PC-3 (cell line): ENCODE measurements around the gene UBE2E1. TPM values are rescaled to one million over a fixed set of nuclear protein-coding genes. Genes with fewer than 3 reads are reported as not detected.

ENCODE experiments used
- ATAC-seq: fragments of 200-7000 bp; cut with Tn5 transposase; 2 replicates; pipeline ENCODE4 v1.9.1; 2020; ENCODE audit warnings: mild to moderate bottlenecking, moderate library complexity
- BruUV-seq: library from RNA; stranded (reverse); fragments of 400-500 nt; replicated peaks from 2 replicates; lab custom pipeline; 2021; lab: Mats Ljungman, UMichigan
- CTCF ChIA-PET: fragments of 300-600 bp; sonication (Branson Sonifier 250); formaldehyde crosslinking; loops from one replicate; lab custom pipeline; 2022; ENCODE audit warnings: antibody characterized with exemption; lab: Charles Lee
- POLR2A ChIA-PET: fragments of 300-600 bp; sonication (Branson Sonifier 250); formaldehyde crosslinking; loops from one replicate; lab custom pipeline; 2022; ENCODE audit warnings: antibody characterized with exemption; ENCODE audit not compliant: unreplicated experiment; lab: Charles Lee
- DNase-seq: peaks from one replicate; pipeline ENCODE4 v3.0.0-alpha.2; 2015
- H2AFZ ChIP-seq: fragments of 300-600 bp; sonication (generic); 2 replicates; pipeline ENCODE4 v1.6.0; 2016; ENCODE audit warnings: antibody characterized with exemption, low read length
- H3F3A ChIP-seq: fragments of 300-600 bp; sonication (generic); one replicate; pipeline ENCODE4 v1.6.0; 2017; ENCODE audit warnings: antibody characterized with exemption, low read length, control low read depth, mild to moderate bottlenecking; ENCODE audit not compliant: unreplicated experiment
- H3K27ac ChIP-seq: fragments of 300-600 bp; sonication (generic); 2 replicates; pipeline ENCODE4 v1.5.1; 2016; ENCODE audit warnings: mild to moderate bottlenecking, low read length
- H3K27me3 ChIP-seq: fragments of 300-600 bp; sonication (generic); 2 replicates; pipeline ENCODE4 v1.6.1; 2016; ENCODE audit warnings: low read length, mixed read lengths
- H3K36me3 ChIP-seq: fragments of 300-600 bp; sonication (generic); 2 replicates; pipeline ENCODE4 v1.6.1; 2016; ENCODE audit warnings: low read depth, mixed run types, low read length, mixed read lengths
- H3K4me1 ChIP-seq: fragments of 300-600 bp; sonication (generic); 2 replicates; pipeline ENCODE4 v1.5.1; 2016; ENCODE audit warnings: low read length; ENCODE audit not compliant: insufficient read depth
- H3K4me2 ChIP-seq: fragments of 300-600 bp; sonication (generic); 2 replicates; pipeline ENCODE4 v1.6.0; 2016; ENCODE audit warnings: low read length
- H3K4me3 ChIP-seq: fragments of 300-600 bp; sonication (generic); 2 replicates; pipeline ENCODE4 v1.5.1; 2016; ENCODE audit warnings: mild to moderate bottlenecking, low read length, mixed read lengths
- H3K79me2 ChIP-seq: fragments of 300-600 bp; sonication (generic); 2 replicates; pipeline ENCODE4 v1.6.1; 2017; ENCODE audit warnings: low read length, mixed read lengths
- H3K9ac ChIP-seq: fragments of 300-600 bp; sonication (generic); 2 replicates; pipeline ENCODE4 v1.6.0; 2016; ENCODE audit warnings: mild to moderate bottlenecking, low read length
- H3K9me2 ChIP-seq: fragments of 300-600 bp; sonication (generic); replicated peaks from 2 replicates; pipeline ENCODE4 v1.6.1; 2016; ENCODE audit warnings: mixed run types, low read length, mixed read lengths
- H3K9me3 ChIP-seq: fragments of 300-600 bp; sonication (generic); 2 replicates; pipeline ENCODE4 v1.6.1; 2016; ENCODE audit warnings: low read length, mixed read lengths
- H4K20me1 ChIP-seq: fragments of 300-600 bp; sonication (generic); 2 replicates; pipeline ENCODE4 v1.6.1; 2016; ENCODE audit warnings: low read length, mixed read lengths
- EZH2 ChIP-seq: fragments of 300-600 bp; sonication (generic); IDR thresholded peaks from one replicate; pipeline ENCODE4 v1.6.1; 2017; ENCODE audit warnings: antibody characterized with exemption, mild to moderate bottlenecking, low read length; ENCODE audit not compliant: unreplicated experiment
- EZH2phosphoT487 ChIP-seq: fragments of 300-600 bp; sonication (generic); IDR thresholded peaks from 2 replicates; pipeline ENCODE4 v1.6.1; 2018; ENCODE audit warnings: mild to moderate bottlenecking, antibody characterized with exemption, low read length, borderline replicate concordance
- intact Hi-C: fragments of 100-400 bp; cut with micrococcal nuclease; formaldehyde crosslinking; loops from 2 replicates; pipeline ENCODE4 v1.9.0; 2023
- total RNA-seq: library from RNA; depleted of rRNA; stranded (reverse); fragments of >200 nt; gene quantifications from 2 replicates; pipeline ENCODE4 v1.2.3, GENCODE V29; 2014
- TF ChIP-seq, protein P1 (sequence below): fragments of 300-600 bp; sonication (generic); conservative IDR thresholded peaks from 2 replicates; pipeline ENCODE4 v1.5.1; 2017; ENCODE audit warnings: antibody characterized with exemption, low read depth, mild to moderate bottlenecking, low read length

UBE2E1 gene
- total RNA-seq, 1 experiment from 2014 or later: 117 TPM

GRCh38 chr3:23834082-23834870 is 28.5 kb downstream of the UBE2E1 start:
- TF ChIP-seq, protein P1, sequence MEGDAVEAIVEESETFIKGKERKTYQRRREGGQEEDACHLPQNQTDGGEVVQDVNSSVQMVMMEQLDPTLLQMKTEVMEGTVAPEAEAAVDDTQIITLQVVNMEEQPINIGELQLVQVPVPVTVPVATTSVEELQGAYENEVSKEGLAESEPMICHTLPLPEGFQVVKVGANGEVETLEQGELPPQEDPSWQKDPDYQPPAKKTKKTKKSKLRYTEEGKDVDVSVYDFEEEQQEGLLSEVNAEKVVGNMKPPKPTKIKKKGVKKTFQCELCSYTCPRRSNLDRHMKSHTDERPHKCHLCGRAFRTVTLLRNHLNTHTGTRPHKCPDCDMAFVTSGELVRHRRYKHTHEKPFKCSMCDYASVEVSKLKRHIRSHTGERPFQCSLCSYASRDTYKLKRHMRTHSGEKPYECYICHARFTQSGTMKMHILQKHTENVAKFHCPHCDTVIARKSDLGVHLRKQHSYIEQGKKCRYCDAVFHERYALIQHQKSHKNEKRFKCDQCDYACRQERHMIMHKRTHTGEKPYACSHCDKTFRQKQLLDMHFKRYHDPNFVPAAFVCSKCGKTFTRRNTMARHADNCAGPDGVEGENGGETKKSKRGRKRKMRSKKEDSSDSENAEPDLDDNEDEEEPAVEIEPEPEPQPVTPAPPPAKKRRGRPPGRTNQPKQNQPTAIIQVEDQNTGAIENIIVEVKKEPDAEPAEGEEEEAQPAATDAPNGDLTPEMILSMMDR: peak; percentile 46; the same call in 1 of the 2 replicates
- no peak for TF ChIP-seq EZH2phosphoT487
- Histone ChIP-seq H3K79me2 (peaks cover 96% of the 10 kb centered on the region), H4K20me1 (peaks cover 29% of the 10 kb centered on the region), H3K27ac (no peak overlapping the region), H3K9me2 (no peaks in the 10 kb centered on the region), H2AFZ (no peak overlapping the region), H3K9ac (no peak overlapping the region), H3K4me3 (no peak overlapping the region), H3F3A (no peaks in the 10 kb centered on the region), H3K9me3 (no peaks in the 10 kb centered on the region), H3K27me3 (no peaks in the 10 kb centered on the region), H3K36me3 (peaks cover 5% of the 10 kb centered on the region; the same call in 1 of the 2 replicates), H3K4me2 (no peak overlapping the region), H3K4me1 (no peaks in the 10 kb centered on the region)
- peak; percentile 48; the same call in 1 of the 2 replicates for ATAC-seq
- intact Hi-C loops: no loop called here
- DNase-seq: no peak
- CTCF ChIA-PET: interaction anchor here (0.7 to 1.2 kb wide), 6 partner anchors 16 to 813 kb away, joined by 3 to 4 read pairs (median 4); no protein-coding TSS in a partner anchor
- POLR2A ChIA-PET: no interaction called here
- no TSS peak for BruUV-seq

- H3F3A ChIP-seq: no peaks in the 10 kb centered on the region
- no peak for DNase-seq
- no peak overlapping the region for H3K4me2 ChIP-seq
- no peak overlapping the region for H3K4me3 ChIP-seq
- no peak overlapping the region for H3K27ac ChIP-seq
- BruUV-seq: no TSS peak
- peaks cover 96% of the 10 kb centered on the region for H3K79me2 ChIP-seq
- H2AFZ ChIP-seq: no peak overlapping the region
- H3K9me3 ChIP-seq: no peaks in the 10 kb centered on the region
- no peaks in the 10 kb centered on the region for H3K4me1 ChIP-seq
- peaks cover 5% of the 10 kb centered on the region; the same call in 1 of the 2 replicates for H3K36me3 ChIP-seq
- peaks cover 33% of the 10 kb centered on the region for H4K20me1 ChIP-seq
- no peak for ATAC-seq
- intact Hi-C loops: no loop called here
- TF ChIP-seq EZH2: no peak
- TF ChIP-seq EZH2phosphoT487: no peak
- TF ChIP-seq, protein P1: no peak
- H3K9ac ChIP-seq: no peak overlapping the region
- H3K9me2 ChIP-seq: no peaks in the 10 kb centered on the region
- no peaks in the 10 kb centered on the region for H3K27me3 ChIP-seq
- CTCF ChIA-PET: interaction anchor here (1.1 kb wide), 1 partner anchor 25 kb away, joined by 3 read pairs; no protein-coding TSS in a partner anchor
- POLR2A ChIA-PET: no interaction called here
Observed at GRCh38 chr3:23835087-23835486, 29.3 kb downstream of the UBE2E1 start.

DNA sequence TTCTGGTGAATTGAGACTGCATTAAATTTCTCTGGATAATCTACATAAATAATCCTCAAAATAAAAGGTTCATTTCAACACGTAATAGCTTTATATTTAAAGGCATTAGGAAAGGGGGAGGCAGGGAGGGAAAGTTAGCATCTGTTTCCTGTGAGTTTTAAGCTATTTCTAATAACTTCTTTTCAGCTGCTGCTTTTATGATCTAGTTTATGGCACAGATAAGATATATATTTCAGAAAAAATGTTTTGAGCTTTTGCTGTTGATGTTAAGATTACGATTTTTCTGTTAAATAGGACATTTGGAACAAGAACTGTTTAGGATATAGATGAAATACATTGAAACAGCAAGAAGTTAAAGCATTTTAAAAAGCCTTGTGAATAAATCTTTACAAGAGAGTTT is 30.0 kb downstream of the UBE2E1 start:
- CTCF ChIA-PET: no interaction called here
- Histone ChIP-seq H3K4me2 (no peak overlapping the region), H3K4me3 (no peak overlapping the region), H3K9ac (no peak overlapping the region), H3K36me3 (peaks cover 5% of the 10 kb centered on the region; the same call in 1 of the 2 replicates), H3K9me3 (no peaks in the 10 kb centered on the region), H4K20me1 (peaks cover 33% of the 10 kb centered on the region), H3K9me2 (no peaks in the 10 kb centered on the region), H3K27ac (no peak overlapping the region), H3K79me2 (peaks cover 96% of the 10 kb centered on the region), H3K27me3 (no peaks in the 10 kb centered on the region), H3K4me1 (no peaks in the 10 kb centered on the region), H2AFZ (no peak overlapping the region), H3F3A (no peaks in the 10 kb centered on the region)
- ATAC-seq: no peak
- POLR2A ChIA-PET: interaction anchor here (0.9 kb wide), 1 partner anchor 8 kb away, joined by 3 read pairs; no protein-coding TSS in a partner anchor
- DNase-seq: no peak
- intact Hi-C loops: no loop called here
- no TSS peak for BruUV-seq
- TF ChIP-seq EZH2: no peak
